CD4-positive, CD25-positive, alpha-beta regulatory T cell (primary cell): ENCODE results near the gene TMEM178B. TPM values are rescaled to one million over a fixed set of nuclear protein-coding genes. Genes with fewer than 3 reads are reported as not detected.

Experiments
- ATAC-seq, 2 donors: fragments of 150-1000 bp; cut with Tn5 transposase; one replicate each; pipeline ENCODE4 v1.10.0; 2021; ENCODE audit warnings: low read depth in 2 of 2, moderate number of reproducible peaks in 2 of 2, moderate library complexity in 1 of 2
- DNase-seq, 3 donors: peaks; one replicate each; pipeline versions ENCODE4 v3.0.0 to v3.0.0-alpha.2; 2012 to 2022; ENCODE audit warnings: mixed read lengths in 1 of 3
- H3K27ac ChIP-seq: one replicate; pipeline ENCODE4 v1.7.0; 2013; ENCODE audit warnings: mild to moderate bottlenecking, low read length; ENCODE audit not compliant: insufficient read depth, poor library complexity, severe bottlenecking
- H3K27me3 ChIP-seq: one replicate; pipeline ENCODE4 v1.7.0; 2013; ENCODE audit warnings: low read length; ENCODE audit not compliant: control insufficient read depth, insufficient read depth
- H3K36me3 ChIP-seq: one replicate; pipeline ENCODE4 v1.7.0; 2013; ENCODE audit warnings: mild to moderate bottlenecking, low read length, moderate library complexity; ENCODE audit not compliant: control insufficient read depth, insufficient read depth
- H3K4me1 ChIP-seq: 2 replicates; pipeline ENCODE4 v1.7.0; 2013; ENCODE audit warnings: mild to moderate bottlenecking, low read length; ENCODE audit not compliant: insufficient read depth, control insufficient read depth, poor library complexity, severe bottlenecking
- H3K4me3 ChIP-seq: one replicate; pipeline ENCODE4 v1.7.0; 2013; ENCODE audit warnings: low read depth, mild to moderate bottlenecking, low read length, moderate library complexity
- H3K9me3 ChIP-seq, 2 experiments: 1 replicate in 1 of 2; 2 replicates in 1 of 2; pipeline ENCODE4 v1.7.0; 2013; ENCODE audit warnings: low read length in 2 of 2, mild to moderate bottlenecking in 1 of 2, moderate library complexity in 1 of 2; ENCODE audit not compliant: control insufficient read depth in 2 of 2
- H3K27ac Mint-ChIP-seq, 3 donors: one replicate each; pipeline ENCODE4 v1.8.0; 2020 to 2022; ENCODE audit warnings: mild to moderate bottlenecking in 3 of 3, mixed read lengths in 3 of 3, moderate library complexity in 2 of 3
- H3K27me3 Mint-ChIP-seq: one replicate; pipeline ENCODE4 v1.8.0; 2022; ENCODE audit warnings: mild to moderate bottlenecking, mixed read lengths
- H3K36me3 Mint-ChIP-seq: one replicate; pipeline ENCODE4 v1.8.0; 2020; ENCODE audit warnings: mixed read lengths
- H3K4me1 Mint-ChIP-seq, 4 donors: one replicate each; pipeline ENCODE4 v1.8.0; 2020 to 2022; ENCODE audit warnings: mixed read lengths in 4 of 4, mild to moderate bottlenecking in 1 of 4
- H3K4me3 Mint-ChIP-seq, 4 donors: one replicate each; pipeline ENCODE4 v1.8.0; 2020 to 2022; ENCODE audit warnings: mild to moderate bottlenecking in 4 of 4, mixed read lengths in 4 of 4, moderate library complexity in 3 of 4
- H3K9me3 Mint-ChIP-seq, 7 donors: one replicate each; pipeline ENCODE4 v1.8.0; 2020 to 2022; ENCODE audit warnings: mixed read lengths in 7 of 7, mild to moderate bottlenecking in 3 of 7, moderate library complexity in 2 of 7
- polyA plus RNA-seq, 4 donors: library from polyadenylated mRNA; unstranded; fragments of 300-500 nt; fragmentation: Illumina TruSeq; gene quantifications; one replicate each; pipeline ENCODE4 v1.2.3, GENCODE V29; 2021
- total RNA-seq: library from RNA; stranded (reverse); gene quantifications from one replicate; pipeline ENCODE4 v1.2.3, GENCODE V29; 2022

TMEM178B gene
- total and polyA plus RNA-seq, 5 donors from 2014 or later, result 0.10 TPM; not detected in 4

GRCh38 chr7:141220263-141220880 lies 146.5 kb downstream of the TMEM178B start:
- H3K4me3 ChIP-seq, result no peak overlapping the region
- H3K4me1 Mint-ChIP-seq, result no peaks in the 10 kb centered on the region
- H3K4me3 Mint-ChIP-seq, result no peak overlapping the region

GRCh38 chr7:141221007-141221612 lies 147.2 kb downstream of the TMEM178B start:
- H3K36me3 Mint-ChIP-seq, result no peaks in the 10 kb centered on the region
- H3K4me3 Mint-ChIP-seq, result no peak overlapping the region
- DNase-seq, result peak in 1 of 3 donors; percentile 6
- Histone ChIP-seq H3K27me3 (no peaks in the 10 kb centered on the region), H3K4me3 (no peak overlapping the region), H3K4me1 (no peaks in the 10 kb centered on the region), H3K36me3 (no peaks in the 10 kb centered on the region), H3K27ac (no peak overlapping the region), H3K9me3 (no peaks in the 10 kb centered on the region)
- H3K27me3 Mint-ChIP-seq, result peaks cover 9% of the 10 kb centered on the region
- no peak for ATAC-seq
- H3K27ac Mint-ChIP-seq, result no peak overlapping the region
- no peaks in the 10 kb centered on the region for H3K4me1 Mint-ChIP-seq
- peaks cover 0 to 6% (median 0%) of the 10 kb centered on the region in 7 donors for H3K9me3 Mint-ChIP-seq

More at GRCh38 chr7:141220263-141220880, 146.5 kb downstream of the TMEM178B start:
- Histone ChIP-seq H3K27me3 (no peaks in the 10 kb centered on the region), H3K27ac (no peak overlapping the region), H3K9me3 (no peaks in the 10 kb centered on the region), H3K4me1 (no peaks in the 10 kb centered on the region), H3K36me3 (no peaks in the 10 kb centered on the region)
- ATAC-seq (no peak), DNase-seq (peak in 1 of 3 donors; percentile 2)
- Mint-ChIP-seq H3K36me3 (no peaks in the 10 kb centered on the region), H3K27ac (no peak overlapping the region), H3K9me3 (peaks cover 0 to 6% (median 0%) of the 10 kb centered on the region in 7 donors), H3K27me3 (peaks cover 9% of the 10 kb centered on the region)

- no peak for DNase-seq
These were observed 152.2 kb downstream of the TMEM178B start for GRCh38 chr7:141225916-141226618.

GRCh38 chr7:141227454-141227853 lies 153.6 kb downstream of the TMEM178B start:
- no peak for DNase-seq
- H3K4me1 Mint-ChIP-seq, result no peaks in the 10 kb centered on the region

More at GRCh38 chr7:141225916-141226618, 152.2 kb downstream of the TMEM178B start:
- Mint-ChIP-seq H3K27ac (no peak overlapping the region), H3K9me3 (peaks cover 0 to 6% (median 0%) of the 10 kb centered on the region in 7 donors), H3K4me1 (no peaks in the 10 kb centered on the region), H3K4me3 (no peak overlapping the region), H3K27me3 (peaks cover 6% of the 10 kb centered on the region), H3K36me3 (no peaks in the 10 kb centered on the region)
- no peaks in the 10 kb centered on the region for H3K36me3 ChIP-seq
- H3K27me3 ChIP-seq, result no peaks in the 10 kb centered on the region
- H3K9me3 ChIP-seq, result no peaks in the 10 kb centered on the region
- H3K27ac ChIP-seq, result no peak overlapping the region
- ATAC-seq, result no peak
- no peak overlapping the region for H3K4me3 ChIP-seq
- H3K4me1 ChIP-seq, result no peaks in the 10 kb centered on the region

GRCh38 chr7:141228482-141228881 lies 154.6 kb downstream of the TMEM178B start:
- Mint-ChIP-seq H3K36me3 (no peaks in the 10 kb centered on the region), H3K27me3 (peaks cover 6% of the 10 kb centered on the region), H3K9me3 (peaks cover 0 to 2% (median 0%) of the 10 kb centered on the region in 7 donors), H3K27ac (no peak overlapping the region), H3K4me1 (no peaks in the 10 kb centered on the region), H3K4me3 (no peak overlapping the region)
- no peaks in the 10 kb centered on the region for H3K27me3 ChIP-seq
- ATAC-seq, result no peak
- no peak overlapping the region for H3K4me3 ChIP-seq
- DNase-seq, result no peak
- H3K27ac ChIP-seq, result no peak overlapping the region
- no peaks in the 10 kb centered on the region for H3K36me3 ChIP-seq
- H3K9me3 ChIP-seq, result no peaks in the 10 kb centered on the region
- no peaks in the 10 kb centered on the region for H3K4me1 ChIP-seq

More at GRCh38 chr7:141227454-141227853, 153.6 kb downstream of the TMEM178B start:
- Mint-ChIP-seq H3K9me3 (peaks cover 0 to 2% (median 0%) of the 10 kb centered on the region in 7 donors), H3K27me3 (peaks cover 6% of the 10 kb centered on the region), H3K4me3 (no peak overlapping the region), H3K36me3 (no peaks in the 10 kb centered on the region), H3K27ac (no peak overlapping the region)
- no peak overlapping the region for H3K4me3 ChIP-seq
- no peaks in the 10 kb centered on the region for H3K9me3 ChIP-seq
- H3K4me1 ChIP-seq, result no peaks in the 10 kb centered on the region
- no peak for ATAC-seq
- no peak overlapping the region for H3K27ac ChIP-seq
- H3K36me3 ChIP-seq, result no peaks in the 10 kb centered on the region
- no peaks in the 10 kb centered on the region for H3K27me3 ChIP-seq

- no peak for ATAC-seq
- Mint-ChIP-seq H3K4me1 (no peaks in the 10 kb centered on the region), H3K27me3 (no peaks in the 10 kb centered on the region), H3K27ac (no peak overlapping the region), H3K9me3 (peaks cover 0 to 2% (median 0%) of the 10 kb centered on the region in 7 donors), H3K4me3 (no peak overlapping the region), H3K36me3 (no peaks in the 10 kb centered on the region)
- Histone ChIP-seq H3K4me1 (no peaks in the 10 kb centered on the region), H3K4me3 (no peak overlapping the region), H3K27ac (no peak overlapping the region), H3K9me3 (no peaks in the 10 kb centered on the region), H3K36me3 (no peaks in the 10 kb centered on the region), H3K27me3 (no peaks in the 10 kb centered on the region)
- no peak for DNase-seq
These were observed 157.3 kb downstream of the TMEM178B start for GRCh38 chr7:141231018-141231792.

GRCh38 chr7:141232286-141233051 lies 158.6 kb downstream of the TMEM178B start:
- no peaks in the 10 kb centered on the region for H3K36me3 ChIP-seq
- no peak overlapping the region for H3K4me3 ChIP-seq
- no peak overlapping the region for H3K27ac Mint-ChIP-seq
- peaks cover 0 to 2% (median 0%) of the 10 kb centered on the region in 7 donors for H3K9me3 Mint-ChIP-seq
- no peaks in the 10 kb centered on the region for H3K9me3 ChIP-seq
- DNase-seq, result no peak
- H3K4me1 ChIP-seq, result no peaks in the 10 kb centered on the region
- H3K27me3 Mint-ChIP-seq, result peaks cover 5% of the 10 kb centered on the region
- no peak overlapping the region for H3K27ac ChIP-seq
- H3K4me1 Mint-ChIP-seq, result no peaks in the 10 kb centered on the region
- no peaks in the 10 kb centered on the region for H3K27me3 ChIP-seq
- ATAC-seq, result no peak
- H3K36me3 Mint-ChIP-seq, result no peaks in the 10 kb centered on the region
- no peak overlapping the region for H3K4me3 Mint-ChIP-seq
